GM12872 (cell line): Measurements from ENCODE around the gene ITGB1.

ENCODE experiments used
- TF ChIP-seq, protein P1 (sequence below): IDR thresholded peaks from 3 replicates; pipeline ENCODE4 v1.5.1; 2011; ENCODE audit warnings: low read depth, mild to moderate bottlenecking, low read length, moderate library complexity; ENCODE audit not compliant: insufficient read depth

Gene ITGB1

DNA sequence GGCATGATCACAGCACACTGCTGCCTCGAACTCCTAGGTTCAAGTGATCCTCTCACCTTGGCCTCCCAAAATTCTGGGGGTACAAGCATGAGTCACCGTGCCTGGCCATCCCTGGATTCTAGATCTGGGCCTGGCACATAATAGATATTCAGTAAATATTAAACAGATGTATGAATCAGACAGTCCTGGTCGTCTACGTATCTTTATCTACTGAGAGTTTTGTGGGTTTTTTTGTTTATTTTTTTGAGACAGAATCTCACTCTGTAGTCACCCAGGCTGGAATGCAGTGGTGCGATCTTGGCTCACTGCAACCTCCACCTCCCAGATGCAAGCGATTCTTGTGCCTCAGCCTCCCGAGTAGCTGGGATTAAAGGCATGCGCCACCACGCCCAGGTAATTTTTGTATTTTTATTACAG is 24.3 kb upstream of the ITGB1 start:
- TF ChIP-seq, protein P1, sequence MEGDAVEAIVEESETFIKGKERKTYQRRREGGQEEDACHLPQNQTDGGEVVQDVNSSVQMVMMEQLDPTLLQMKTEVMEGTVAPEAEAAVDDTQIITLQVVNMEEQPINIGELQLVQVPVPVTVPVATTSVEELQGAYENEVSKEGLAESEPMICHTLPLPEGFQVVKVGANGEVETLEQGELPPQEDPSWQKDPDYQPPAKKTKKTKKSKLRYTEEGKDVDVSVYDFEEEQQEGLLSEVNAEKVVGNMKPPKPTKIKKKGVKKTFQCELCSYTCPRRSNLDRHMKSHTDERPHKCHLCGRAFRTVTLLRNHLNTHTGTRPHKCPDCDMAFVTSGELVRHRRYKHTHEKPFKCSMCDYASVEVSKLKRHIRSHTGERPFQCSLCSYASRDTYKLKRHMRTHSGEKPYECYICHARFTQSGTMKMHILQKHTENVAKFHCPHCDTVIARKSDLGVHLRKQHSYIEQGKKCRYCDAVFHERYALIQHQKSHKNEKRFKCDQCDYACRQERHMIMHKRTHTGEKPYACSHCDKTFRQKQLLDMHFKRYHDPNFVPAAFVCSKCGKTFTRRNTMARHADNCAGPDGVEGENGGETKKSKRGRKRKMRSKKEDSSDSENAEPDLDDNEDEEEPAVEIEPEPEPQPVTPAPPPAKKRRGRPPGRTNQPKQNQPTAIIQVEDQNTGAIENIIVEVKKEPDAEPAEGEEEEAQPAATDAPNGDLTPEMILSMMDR, result no peak

DNA sequence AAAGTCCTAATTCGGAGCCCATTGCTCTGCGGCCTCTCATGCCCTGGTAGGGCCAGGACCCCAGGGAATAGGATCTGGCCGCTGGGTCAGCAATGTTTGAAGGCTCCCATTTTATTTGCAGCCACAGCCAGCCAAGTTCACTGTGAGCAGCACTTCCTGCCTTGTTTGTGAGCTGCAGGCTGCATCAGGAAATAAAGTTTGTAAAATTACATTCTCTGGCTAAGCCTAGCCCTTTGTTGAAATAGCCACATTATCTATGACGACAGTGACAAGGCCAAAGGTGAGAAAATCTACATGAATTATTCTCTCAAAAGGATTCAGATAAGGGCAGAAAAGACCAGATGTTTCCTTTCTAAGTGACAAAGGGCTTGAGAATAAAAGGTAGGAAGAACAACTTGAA is 23.7 kb upstream of the ITGB1 start:
- TF ChIP-seq, protein P1, result no peak

DNA sequence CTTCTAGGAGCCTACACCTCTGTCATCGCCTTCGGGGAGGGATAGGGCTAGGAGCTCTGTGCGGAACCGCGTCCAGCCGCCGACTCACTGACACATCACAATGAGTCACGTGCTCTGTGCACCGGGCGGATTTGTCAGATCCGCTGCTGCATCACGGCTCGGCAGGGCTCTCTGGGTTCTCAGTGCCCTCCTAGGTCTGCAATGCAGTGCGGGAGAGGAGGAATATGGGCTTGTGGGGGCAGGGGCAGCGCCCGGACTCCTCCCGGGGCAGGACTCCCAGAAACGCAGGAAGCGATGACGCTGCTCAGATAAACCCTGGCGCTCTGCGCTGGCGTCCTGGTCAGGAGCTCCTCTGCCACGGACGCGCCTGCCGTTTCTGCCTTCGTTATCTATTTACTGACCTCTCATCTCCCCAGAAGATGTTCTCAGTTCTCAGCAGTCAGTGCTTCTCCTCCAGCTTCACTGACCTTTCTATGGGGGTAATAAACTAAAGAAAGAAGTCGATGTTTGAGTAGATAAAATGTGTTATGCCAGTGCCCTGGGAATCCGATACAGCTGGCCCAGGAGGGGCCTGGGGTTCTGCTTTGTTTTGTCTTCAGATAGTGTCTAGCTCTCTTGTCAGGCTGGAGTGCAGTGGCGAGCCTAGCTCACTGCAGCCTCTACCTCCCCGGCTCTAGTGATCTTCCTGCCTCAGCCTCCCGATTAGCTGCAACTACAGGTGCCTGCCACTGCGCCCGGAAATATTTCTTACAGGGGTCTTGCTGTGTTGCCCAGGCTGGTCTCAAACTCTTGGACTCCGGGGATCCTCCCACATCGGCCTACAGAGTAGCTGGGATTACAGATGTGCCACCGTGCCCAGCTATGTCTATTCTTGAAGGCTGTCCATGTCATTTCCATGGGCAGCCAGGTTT is 22.8 kb upstream of the ITGB1 start:
- TF ChIP-seq, protein P1, result peak; percentile 10; the same call in 1 of the 3 replicates

DNA sequence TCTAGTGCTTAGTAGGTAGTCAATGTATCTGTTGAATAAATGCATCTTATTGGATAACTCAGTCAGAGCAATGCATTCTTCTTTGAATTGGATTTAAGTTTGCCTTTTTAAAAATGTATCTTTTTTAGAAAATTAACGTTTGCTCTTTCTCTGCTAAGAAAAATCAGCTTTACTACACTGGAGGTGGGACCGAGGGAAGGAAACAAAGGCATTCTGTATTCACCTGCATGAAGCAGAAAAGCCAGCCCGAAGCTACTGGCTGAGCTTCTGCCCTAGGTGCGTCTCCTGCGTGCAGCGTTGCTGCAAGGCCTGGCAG is 22.2 kb upstream of the ITGB1 start:
- TF ChIP-seq, protein P1, result no peak

DNA sequence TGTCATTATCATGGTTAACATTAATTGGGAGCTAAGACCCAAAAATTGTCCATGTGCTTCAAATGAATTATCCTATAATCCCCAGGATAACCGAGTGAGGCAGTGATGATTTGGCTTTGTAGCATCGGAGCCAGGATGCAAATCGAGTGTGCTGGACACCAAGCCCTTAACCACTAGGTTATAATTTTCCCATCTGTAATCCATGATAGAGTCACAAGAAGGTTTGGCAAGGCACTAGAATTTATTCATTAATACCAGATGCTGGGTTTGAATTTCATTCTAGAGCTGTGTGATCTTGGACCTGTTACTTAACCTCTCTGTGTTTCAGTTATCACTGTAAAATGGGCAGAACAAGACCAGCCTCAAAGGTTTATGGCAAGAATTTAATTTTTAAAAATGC is 21.0 kb upstream of the ITGB1 start:
- TF ChIP-seq, protein P1, result no peak

DNA sequence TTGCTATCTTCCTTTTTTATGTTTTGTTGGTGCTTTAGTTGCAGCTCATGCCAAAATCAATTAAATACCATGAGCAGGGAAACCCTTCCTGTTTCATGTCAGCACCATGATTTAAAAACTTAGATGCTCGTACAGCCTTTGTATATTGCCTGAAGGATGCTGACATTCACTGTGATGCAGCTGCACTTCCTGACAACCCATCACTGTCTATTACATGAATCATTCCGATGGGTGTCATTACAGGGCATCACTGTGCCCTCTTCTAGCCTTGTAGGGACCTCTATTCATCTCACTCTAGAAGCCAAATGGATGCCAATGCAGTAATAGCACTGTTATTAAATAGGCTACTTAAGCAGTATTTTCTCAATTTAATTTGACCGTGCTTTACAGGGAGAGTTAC is 18.3 kb upstream of the ITGB1 start:
- TF ChIP-seq, protein P1, result no peak

DNA sequence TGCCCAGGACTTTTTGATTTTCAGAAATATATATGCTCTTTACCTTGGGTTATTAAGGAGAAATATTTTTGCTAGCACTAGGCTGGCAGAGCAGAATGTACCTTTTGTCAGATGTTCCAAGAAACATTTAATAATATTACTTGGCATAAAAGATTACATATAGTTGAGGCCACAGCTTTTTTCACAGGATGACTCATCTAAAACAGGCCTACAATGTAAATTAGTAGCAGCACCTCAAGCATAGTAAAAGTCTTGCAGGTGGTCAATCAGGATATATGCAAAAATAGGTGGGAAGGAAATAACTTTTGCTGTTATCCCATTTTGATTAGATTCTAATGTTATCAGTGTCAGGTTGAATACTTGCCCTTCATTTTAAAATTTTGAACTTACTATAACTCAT is 14.9 kb upstream of the ITGB1 start:
- TF ChIP-seq, protein P1, result no peak
